ENCODE data around the gene RALY.

GRCh38 chr20:34064286-34064685 is 70.6 kb downstream of the RALY start:
- TF ChIP-seq CTCF (IDR thresholded peaks at IDR 0.05) (no peak), POLR2A (IDR thresholded peaks at IDR 0.05) (no peak)

All from Peyer's patch (tissue), 4 donors.